ENCODE data around the gene PAAF1.
A peak's percentile ranks its signal among the peaks of the same experiment; 100 is the strongest.

PAAF1 gene

GRCh38 chr11:73907191-73907590 lies 30.4 kb downstream of the PAAF1 start:
- peak; percentile 19 for TF ChIP-seq CTCF (conservative IDR thresholded peaks at IDR 0.05; ENCODE audit: low read depth, low read length)
- no peak for DNase-seq (ENCODE audit: low read depth)
- no peak overlapping the region for H3K4me3 ChIP-seq (ENCODE audit: low read length)

DNA sequence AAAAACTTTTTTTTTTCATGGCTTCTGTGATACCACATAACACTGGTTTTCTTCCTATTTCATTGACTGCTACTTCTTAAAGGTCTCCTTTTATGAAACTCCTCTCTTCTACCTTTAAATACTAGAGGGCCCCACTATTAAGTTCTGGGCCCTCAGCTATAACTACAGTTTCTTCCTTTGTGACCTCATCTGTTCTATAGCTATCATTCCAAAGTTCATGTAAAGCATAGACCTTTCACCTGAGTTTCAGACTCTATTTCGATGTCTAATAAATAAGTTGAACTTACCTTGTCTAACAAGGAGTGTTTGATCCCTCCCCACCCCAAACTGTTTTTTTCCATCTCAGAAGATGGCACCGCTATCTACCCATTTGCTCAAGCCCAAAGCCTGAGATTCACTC lies 35.2 kb downstream of the PAAF1 start:
- no peak for TF ChIP-seq CTCF (conservative IDR thresholded peaks at IDR 0.05; ENCODE audit: low read depth, low read length)

DNA sequence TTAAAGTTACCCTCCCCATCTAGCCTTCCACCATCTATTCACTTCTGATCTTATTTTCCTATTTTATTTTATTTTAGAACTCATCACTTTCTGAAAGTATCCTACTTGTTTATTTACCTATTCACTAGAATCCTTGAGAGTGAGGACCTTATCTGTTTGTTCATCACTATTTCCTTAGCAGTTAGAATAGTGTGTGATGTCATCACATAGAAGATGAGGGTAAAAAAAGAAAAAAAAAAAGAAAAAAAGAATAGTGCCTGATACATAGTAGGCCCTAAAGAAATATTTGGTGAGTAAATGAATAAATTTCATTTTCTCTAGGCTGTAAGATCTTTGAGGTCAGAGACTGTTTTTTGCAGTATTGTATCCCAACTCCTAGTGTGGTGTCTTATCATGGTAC lies 36.7 kb downstream of the PAAF1 start:
- no peak overlapping the region for H3K4me3 ChIP-seq (ENCODE audit: low read length)

More for the DNA sequence above, 35.2 kb downstream of the PAAF1 start:
- DNase-seq (ENCODE audit: low read depth): no peak
- H3K4me3 ChIP-seq (ENCODE audit: low read length): no peak overlapping the region

GRCh38 chr11:73914284-73914683 lies 37.5 kb downstream of the PAAF1 start:
- TF ChIP-seq CTCF (conservative IDR thresholded peaks at IDR 0.05; ENCODE audit: low read depth, low read length): no peak
- H3K4me3 ChIP-seq (ENCODE audit: low read length): no peak overlapping the region
- DNase-seq (ENCODE audit: low read depth): no peak

More for the DNA sequence above, 36.7 kb downstream of the PAAF1 start:
- no peak for TF ChIP-seq CTCF (conservative IDR thresholded peaks at IDR 0.05; ENCODE audit: low read depth, low read length)
- no peak for DNase-seq (ENCODE audit: low read depth)

- no peak for DNase-seq (ENCODE audit: low read depth)
- no peak for TF ChIP-seq CTCF (conservative IDR thresholded peaks at IDR 0.05; ENCODE audit: low read depth, low read length)
- H3K4me3 ChIP-seq (ENCODE audit: low read length): no peak overlapping the region
These were observed 39.6 kb downstream of the PAAF1 start for GRCh38 chr11:73916435-73916834.

DNA sequence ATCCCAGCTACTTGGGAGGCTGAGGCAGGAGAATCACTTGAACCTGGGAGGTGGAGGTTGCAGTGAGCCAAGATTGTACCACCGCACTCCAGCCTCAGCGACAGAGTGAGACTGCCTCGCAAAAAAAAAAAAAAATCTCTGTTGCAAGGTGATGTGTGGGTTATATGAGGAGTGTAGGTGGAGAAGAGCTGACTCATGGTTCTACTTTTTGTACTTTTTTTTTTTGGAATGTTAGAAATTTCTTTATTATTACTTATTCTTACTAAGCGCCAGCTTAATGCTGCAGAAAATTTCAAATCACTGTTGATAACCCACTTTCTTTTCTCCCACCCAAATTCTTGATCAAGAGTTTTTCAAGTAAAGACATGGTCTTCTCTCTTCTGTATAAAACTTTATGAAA lies 44.4 kb downstream of the PAAF1 start:
- no peak for TF ChIP-seq CTCF (conservative IDR thresholded peaks at IDR 0.05; ENCODE audit: low read depth, low read length)
- H3K4me3 ChIP-seq (ENCODE audit: low read length): no peak overlapping the region
- DNase-seq (ENCODE audit: low read depth): no peak

DNA sequence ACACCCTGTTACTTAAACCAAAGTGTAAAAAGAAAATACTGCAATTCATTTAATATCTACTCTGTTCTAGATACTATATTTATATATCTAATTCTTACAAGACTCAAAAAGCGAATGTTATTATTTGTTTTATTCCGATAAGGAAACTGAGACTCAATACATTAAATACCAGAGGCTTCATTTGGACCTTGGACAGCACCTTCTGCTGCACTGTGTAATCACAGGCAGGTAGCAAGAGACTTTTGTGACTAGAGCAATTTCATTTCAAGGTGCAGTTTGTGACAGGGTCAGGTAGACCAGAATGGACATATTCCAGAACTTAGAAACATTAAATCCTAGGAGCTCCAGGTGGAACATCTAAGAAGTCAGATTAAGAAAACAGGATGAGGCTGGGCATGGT lies 52.6 kb downstream of the PAAF1 start:
- no peak for DNase-seq (ENCODE audit: low read depth)
- TF ChIP-seq CTCF (conservative IDR thresholded peaks at IDR 0.05; ENCODE audit: low read depth, low read length): no peak
- H3K4me3 ChIP-seq (ENCODE audit: low read length): no peak overlapping the region
